Measurements from ENCODE around the gene OSGEP. TPM values are rescaled to one million over a fixed set of nuclear protein-coding genes. Genes with fewer than 3 reads are reported as not detected.

Gene OSGEP
- total RNA-seq, 2 donors from 2014 or later, result 43.3 to 58.6 TPM

- Mint-ChIP-seq H3K36me3 (peaks cover 31 to 53% of the 10 kb centered on the region in 2 donors), H3K9me3 (no peaks in the 10 kb centered on the region)
- ATAC-seq, result no peak
Measured at GRCh38 chr14:20478894-20479293, 24.3 kb upstream of the OSGEP start.

GRCh38 chr14:20477211-20477876 lies 22.7 kb upstream of the OSGEP start:
- peaks cover 38 to 65% of the 10 kb centered on the region in 2 donors for H3K36me3 Mint-ChIP-seq
- H3K27ac Mint-ChIP-seq, result peak overlapping the region; percentile 78 to 81
- ATAC-seq, result peak; percentile 9 to 29
- no peaks in the 10 kb centered on the region for H3K9me3 Mint-ChIP-seq
- DNase-seq (ENCODE audit: low spot score in 2 of 2), result no peak

More at GRCh38 chr14:20478894-20479293, 24.3 kb upstream of the OSGEP start:
- DNase-seq (ENCODE audit: low spot score in 2 of 2), result no peak
- H3K27ac Mint-ChIP-seq, result no peak overlapping the region

GRCh38 chr14:20476776-20477175 lies 22.2 kb upstream of the OSGEP start:
- no peak for ATAC-seq
- DNase-seq (ENCODE audit: low spot score in 2 of 2), result no peak
- peaks cover 44 to 71% of the 10 kb centered on the region in 2 donors for H3K36me3 Mint-ChIP-seq
- no peaks in the 10 kb centered on the region for H3K9me3 Mint-ChIP-seq
- H3K27ac Mint-ChIP-seq, result peak overlapping the region; percentile 78 to 81

DNA sequence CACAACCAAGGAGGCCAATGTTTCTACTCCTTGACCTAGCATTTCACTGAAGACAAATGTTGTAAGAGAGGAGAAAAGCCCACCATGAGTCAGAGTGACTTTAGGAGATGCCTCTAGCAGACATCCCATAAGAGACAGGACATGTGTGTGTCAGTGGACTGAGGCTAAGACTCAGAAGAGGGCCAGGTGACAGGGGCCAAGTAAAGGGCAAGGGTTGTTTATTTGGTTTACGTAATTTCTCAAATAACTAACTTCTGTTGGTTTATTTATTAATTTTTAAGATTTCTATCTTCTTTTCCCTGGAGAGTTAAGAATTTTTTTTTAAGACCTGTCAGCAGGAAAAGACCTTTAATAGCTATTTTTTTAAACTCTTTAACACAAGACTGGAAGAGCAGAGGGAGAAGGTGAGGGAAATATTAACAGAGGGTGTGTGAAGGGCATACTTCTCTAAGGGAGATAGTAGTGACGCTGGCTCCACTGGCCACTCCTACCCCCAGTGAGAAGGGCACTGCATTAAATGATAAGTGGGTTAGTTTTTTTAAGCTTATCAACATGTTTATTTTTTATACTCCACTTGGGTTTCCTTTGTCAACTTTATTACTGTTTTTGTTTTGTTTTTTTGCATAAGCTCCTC lies 18.0 kb upstream of the OSGEP start:
- peak overlapping the region; percentile 68 to 89 for H3K27ac Mint-ChIP-seq
- DNase-seq (ENCODE audit: low spot score in 2 of 2) (no peak), ATAC-seq (no peak)
- peaks cover 64 to 79% of the 10 kb centered on the region in 2 donors for H3K36me3 Mint-ChIP-seq
- no peaks in the 10 kb centered on the region for H3K9me3 Mint-ChIP-seq

- peaks cover 50 to 57% of the 10 kb centered on the region in 2 donors for H3K36me3 Mint-ChIP-seq
- ATAC-seq, result no peak
Measured at GRCh38 chr14:20470603-20470901, 15.9 kb upstream of the OSGEP start.

DNA sequence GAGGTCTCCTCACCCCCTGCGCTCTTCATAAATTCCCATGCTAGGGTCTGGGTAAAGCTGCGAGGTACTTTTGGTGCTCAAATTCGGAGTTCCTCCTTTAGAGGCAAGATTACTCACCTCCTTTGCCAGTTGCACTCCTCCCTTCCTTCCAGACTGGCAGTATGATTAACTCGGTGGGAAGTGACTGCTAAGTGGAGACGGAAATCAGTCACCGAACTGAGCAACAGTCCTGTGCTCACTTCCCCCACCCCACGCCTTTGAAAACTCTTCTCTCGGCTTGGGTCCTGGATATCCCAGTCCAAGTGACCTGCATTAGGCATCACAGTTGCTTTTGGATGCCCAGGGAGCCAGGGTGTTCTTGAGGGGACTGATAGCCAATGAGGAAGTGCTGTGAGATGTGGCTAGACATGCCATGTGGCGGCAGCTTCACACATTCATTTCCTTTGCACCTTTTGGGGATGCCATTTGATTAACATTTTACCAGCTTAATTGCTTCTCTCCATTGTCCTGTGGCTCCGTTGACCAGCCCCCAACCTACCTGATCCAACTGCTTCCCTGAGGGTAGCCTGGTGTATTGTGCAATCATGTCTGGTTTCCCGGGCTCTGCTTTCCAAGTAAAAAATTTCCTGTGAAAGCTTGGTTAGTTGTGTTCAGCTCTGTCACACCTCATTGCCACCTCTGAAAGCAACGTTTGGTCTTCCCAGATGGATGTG lies 15.4 kb upstream of the OSGEP start:
- no peaks in the 10 kb centered on the region for H3K9me3 Mint-ChIP-seq
- H3K27ac Mint-ChIP-seq, result peak overlapping the region; percentile 96 to 100
- peaks cover 45 to 52% of the 10 kb centered on the region in 2 donors for H3K36me3 Mint-ChIP-seq

More at GRCh38 chr14:20470603-20470901, 15.9 kb upstream of the OSGEP start:
- no peak for DNase-seq (ENCODE audit: low spot score in 2 of 2)
- Mint-ChIP-seq H3K9me3 (no peaks in the 10 kb centered on the region), H3K27ac (peak overlapping the region; percentile 96 to 100)

DNA sequence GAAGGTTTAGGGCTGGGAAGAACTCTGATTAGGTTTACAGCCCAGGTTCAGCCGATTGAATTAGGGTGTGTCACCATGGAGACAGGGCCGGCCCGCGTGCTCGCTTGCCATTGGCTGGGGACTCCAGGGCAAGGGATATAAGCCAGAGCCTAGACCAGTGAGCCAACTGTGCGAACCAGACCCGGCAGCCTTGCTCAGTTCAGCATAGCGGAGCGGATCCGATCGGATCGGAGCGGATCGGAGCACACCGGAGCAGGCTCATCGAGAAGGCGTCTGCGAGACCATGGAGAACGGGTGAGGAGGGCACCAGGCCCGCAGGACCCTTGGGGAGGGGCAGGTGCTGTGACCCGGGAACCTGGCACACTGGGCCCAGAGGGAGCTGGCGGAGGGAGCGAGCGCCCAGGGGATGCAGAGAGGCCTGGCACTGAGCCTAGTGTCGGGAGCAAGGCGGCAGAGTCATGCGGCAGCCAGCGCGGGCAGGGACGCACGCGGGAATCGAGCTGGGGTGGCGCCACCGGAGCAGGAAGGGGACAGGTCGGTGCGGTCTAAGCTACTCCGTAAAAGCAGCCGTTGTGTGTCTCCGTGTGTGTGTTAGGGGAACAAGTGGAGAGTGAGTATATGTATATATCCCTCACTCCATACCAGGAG lies 14.8 kb upstream of the OSGEP start, which contains the start of gene PNP:
Gene PNP, plus strand, starts transcription at position 165 of the 648 bp plus-strand sequence. Its CDS starts 119 bp downstream, at position 284.
- Mint-ChIP-seq H3K36me3 (peaks cover 38 to 46% of the 10 kb centered on the region in 2 donors), H3K27ac (peak within 1 kb of the TSS; percentile 96 to 100), H3K9me3 (no peaks in the 10 kb centered on the region)
- ATAC-seq (peak; percentile 86 to 90), DNase-seq (ENCODE audit: low spot score in 2 of 2) (peak; percentile 88 to 92)

More for the DNA sequence above, 15.4 kb upstream of the OSGEP start:
- DNase-seq (ENCODE audit: low spot score in 2 of 2) (peak; percentile 65 to 77), ATAC-seq (peak; percentile 68 to 86)

DNA sequence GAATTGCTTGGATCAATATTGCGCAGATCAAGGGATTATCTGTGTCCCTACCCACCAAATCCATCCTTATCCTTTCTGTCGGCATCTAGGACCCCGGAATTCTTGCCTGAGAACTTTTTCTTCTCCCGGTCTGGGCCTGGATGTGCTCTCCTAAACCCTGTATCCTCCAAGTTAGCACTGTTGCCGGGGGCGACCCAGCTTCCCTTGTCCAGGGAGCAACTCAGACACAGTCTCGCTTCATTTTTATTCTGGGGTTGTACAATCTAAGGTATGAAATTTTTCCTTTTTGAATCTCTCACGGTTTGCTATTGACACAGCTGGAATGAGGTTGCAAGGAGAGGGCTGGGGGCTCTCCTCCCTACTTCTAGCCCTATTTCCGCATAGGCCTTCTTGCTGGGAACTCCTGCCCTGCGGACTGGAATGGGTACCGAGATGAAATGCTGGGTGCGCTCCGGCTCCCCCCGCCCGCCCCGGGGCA lies 14.2 kb upstream of the OSGEP start:
- H3K9me3 Mint-ChIP-seq, result no peaks in the 10 kb centered on the region
- H3K27ac Mint-ChIP-seq, result peak overlapping the region; percentile 96 to 100
- ATAC-seq (no peak), DNase-seq (ENCODE audit: low spot score in 2 of 2) (no peak)
- peaks cover 33 to 40% of the 10 kb centered on the region in 2 donors for H3K36me3 Mint-ChIP-seq

GRCh38 chr14:20461225-20462141 lies 6.9 kb upstream of the OSGEP start, which contains the start of gene PIP4P1:
Gene PIP4P1, minus strand, starts transcription at chr14:20461434. Its CDS starts 109 bp downstream, at chr14:20461325.
- ATAC-seq (peak; percentile 93 to 95), DNase-seq (ENCODE audit: low spot score in 2 of 2) (peak; percentile 94 to 99)
- Mint-ChIP-seq H3K9me3 (no peaks in the 10 kb centered on the region), H3K36me3 (peaks cover 15 to 18% of the 10 kb centered on the region in 2 donors), H3K27ac (peak within 1 kb of the TSS; percentile 92 to 98)

- ATAC-seq, result peak; percentile 5 to 15
- Mint-ChIP-seq H3K36me3 (peaks cover 15 to 18% of the 10 kb centered on the region in 2 donors), H3K9me3 (no peaks in the 10 kb centered on the region), H3K27ac (peak overlapping the region; percentile 84 to 92)
- peak in 1 of 2 donors; percentile 38 for DNase-seq (ENCODE audit: low spot score in 2 of 2)
Measured at GRCh38 chr14:20460458-20461224, 6.0 kb upstream of the OSGEP start.

GRCh38 chr14:20458031-20458789 lies 3.6 kb upstream of the OSGEP start:
- ATAC-seq (no peak), DNase-seq (ENCODE audit: low spot score in 2 of 2) (no peak)
- Mint-ChIP-seq H3K36me3 (peaks cover 15 to 18% of the 10 kb centered on the region in 2 donors), H3K27ac (peak overlapping the region in 1 of 2 donors; percentile 22), H3K9me3 (no peaks in the 10 kb centered on the region)

DNA sequence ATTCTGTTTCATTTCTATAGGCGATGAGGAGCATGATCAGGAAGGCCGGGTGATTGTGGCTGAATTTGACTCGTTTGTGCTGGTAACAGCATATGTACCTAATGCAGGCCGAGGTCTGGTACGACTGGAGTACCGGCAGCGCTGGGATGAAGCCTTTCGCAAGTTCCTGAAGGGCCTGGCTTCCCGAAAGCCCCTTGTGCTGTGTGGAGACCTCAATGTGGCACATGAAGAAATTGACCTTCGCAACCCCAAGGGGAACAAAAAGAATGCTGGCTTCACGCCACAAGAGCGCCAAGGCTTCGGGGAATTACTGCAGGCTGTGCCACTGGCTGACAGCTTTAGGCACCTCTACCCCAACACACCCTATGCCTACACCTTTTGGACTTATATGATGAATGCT lies 2.4 kb upstream of the OSGEP start:
- ATAC-seq (no peak), DNase-seq (ENCODE audit: low spot score in 2 of 2) (no peak)
- no peaks in the 10 kb centered on the region for H3K9me3 Mint-ChIP-seq
- no peak overlapping the region for H3K27ac Mint-ChIP-seq
- H3K36me3 Mint-ChIP-seq, result peaks cover 18% of the 10 kb centered on the region in 2 donors

GRCh38 chr14:20455355-20456300 lies 1.0 kb upstream of the OSGEP start:
- no peak overlapping the region for H3K27ac Mint-ChIP-seq
- ATAC-seq (peak; percentile 62 to 77), DNase-seq (ENCODE audit: low spot score in 2 of 2) (peak in 1 of 2 donors; percentile 31)
- peaks cover 16 to 27% of the 10 kb centered on the region in 2 donors for H3K36me3 Mint-ChIP-seq
- no peaks in the 10 kb centered on the region for H3K9me3 Mint-ChIP-seq
